Transverse colon (tissue), 4 donors: ENCODE measurements around the gene NUP214. TPM values are rescaled to one million over a fixed set of nuclear protein-coding genes. Genes with fewer than 3 reads are reported as not detected.

Experiments
- DNase-seq: peaks from one replicate; pipeline ENCODE4 v3.0.0-alpha.2; 2019
- H3K27ac ChIP-seq, 4 donors: fragments of 200-600 bp; sonication (generic); 2 replicates each; pipeline ENCODE4 v1.5.1; 2016 to 2018; ENCODE audit warnings: inconsistent platforms in 4 of 4
- H3K27me3 ChIP-seq: fragments of 200-600 bp; sonication (generic); 2 replicates; pipeline ENCODE4 v1.5.1; 2017; ENCODE audit warnings: inconsistent platforms
- H3K36me3 ChIP-seq, 4 donors: fragments of 200-600 bp; sonication (generic); 2 replicates each; pipeline ENCODE4 v1.5.1; 2017 to 2019; ENCODE audit warnings: inconsistent platforms in 4 of 4
- H3K4me1 ChIP-seq, 4 donors: fragments of 200-600 bp; sonication (generic); 2 replicates each; pipeline ENCODE4 v1.5.1; 2017 to 2020; ENCODE audit warnings: inconsistent platforms in 4 of 4
- H3K4me3 ChIP-seq, 4 donors: fragments of 200-600 bp; sonication (generic); 1 replicate in 1 of 4; 2 replicates in 3 of 4; pipeline versions ENCODE4 v1.5.1 to v1.6.1; 2017 to 2019; ENCODE audit warnings: inconsistent platforms in 4 of 4
- H3K9me3 ChIP-seq, 2 donors: fragments of 200-600 bp; sonication (generic); 2 replicates each; pipeline ENCODE4 v1.5.1; 2017 to 2019; ENCODE audit warnings: inconsistent platforms in 2 of 2
- CTCF ChIP-seq, 5 experiments: fragments of 200-600 bp in 3 of 5; fragments of 450-650 bp in 2 of 5; sonication (generic) in 3 of 5; IDR thresholded peaks; 1 replicate in 2 of 5; 2 replicates in 3 of 5; pipeline ENCODE4 v1.5.1; 2016 to 2017; ENCODE audit warnings: antibody characterized with exemption in 5 of 5, inconsistent platforms in 3 of 5, mild to moderate bottlenecking in 2 of 5, moderate library complexity in 1 of 5
- EP300 ChIP-seq: sonication (generic); formaldehyde crosslinking; IDR thresholded peaks from one replicate; pipeline ENCODE4 v1.6.1; 2017; ENCODE audit warnings: antibody characterized with exemption, low read depth
- POLR2A ChIP-seq: fragments of 450-650 bp; IDR thresholded peaks from one replicate; pipeline ENCODE4 v1.6.1; 2016; ENCODE audit warnings: antibody characterized with exemption, mild to moderate bottlenecking, moderate library complexity
- POLR2AphosphoS5 ChIP-seq, 3 donors: sonication (generic); formaldehyde crosslinking; IDR thresholded peaks; one replicate each; pipeline ENCODE4 v1.6.1; 2016; ENCODE audit warnings: antibody characterized with exemption in 3 of 3
- WGBS, 2 donors: methylation state at CpG; one replicate each; pipeline ENCODE4 v1.1.5; 2018; ENCODE audit warnings: low coverage in 1 of 2; 5-methylcytosine and 5-hydroxymethylcytosine counted together
- in situ Hi-C, 4 donors: fragments of 200-750 bp; cut with MboI; loops; one replicate each; pipeline versions ENCODE4 v1.15.0 to v1.15.1; 2017; ENCODE audit warnings: low sequenced_read_pairs in 3 of 4, low pct_ligation_motif_present in 1 of 4, low pct_unique_long_range_greater_than_20kb in 1 of 4
- intact Hi-C: fragments of 100-400 bp; cut with DNase I; formaldehyde crosslinking; loops from one replicate; pipeline ENCODE4 v1.15.1; 2023; ENCODE audit warnings: low total_unique reads
- total RNA-seq, 4 donors: library from RNA; depleted of rRNA; stranded (reverse); fragments of >200 nt; gene quantifications; one replicate each; pipeline ENCODE4 v1.1.0, GENCODE V29; 2016

NUP214 gene
- total RNA-seq, 4 donors from 2014 or later, result 48.3 to 152 (median 85.9) TPM

GRCh38 chr9:131222460-131222859, 97.1 kb downstream of the NUP214 start:
- no peaks in the 10 kb centered on the region for H3K9me3 ChIP-seq
- no peak overlapping the region for H3K27ac ChIP-seq
- 83 to 96% methylated on average over 2 to 6 of the region's 6 CpGs for WGBS, 2 donors
- no peak for DNase-seq
- H3K4me1 ChIP-seq, result peaks cover 0 to 7% (median under 1%) of the 10 kb centered on the region in 4 donors
- TF ChIP-seq POLR2A (no peak), POLR2AphosphoS5 (IDR thresholded peaks at IDR 0.05) (no peak), CTCF (IDR thresholded peaks at IDR 0.05) (no peak), EP300 (no peak)
- H3K27me3 ChIP-seq, result no peaks in the 10 kb centered on the region
- intact Hi-C loops (no loop called here), in situ Hi-C loops (no loop called here)
- H3K36me3 ChIP-seq, result no peaks in the 10 kb centered on the region
- no peak overlapping the region for H3K4me3 ChIP-seq

- intact Hi-C loops (no loop called here), in situ Hi-C loops (no loop called here)
- H3K36me3 ChIP-seq, result peaks cover 0 to 8% (median 3%) of the 10 kb centered on the region in 4 donors
- DNase-seq, result no peak
- peaks cover 0 to 10% (median 0%) of the 10 kb centered on the region in 4 donors for H3K4me1 ChIP-seq
- H3K27me3 ChIP-seq, result no peaks in the 10 kb centered on the region
- no peak overlapping the region for H3K4me3 ChIP-seq
- WGBS, 2 donors, result 76 to 87% methylated on average over 3 of the region's 3 CpGs
- TF ChIP-seq POLR2A (no peak), CTCF (IDR thresholded peaks at IDR 0.05) (no peak), POLR2AphosphoS5 (IDR thresholded peaks at IDR 0.05) (no peak), EP300 (no peak)
- no peak overlapping the region for H3K27ac ChIP-seq
- no peaks in the 10 kb centered on the region for H3K9me3 ChIP-seq
Observed at GRCh38 chr9:131226226-131226625, 100.8 kb downstream of the NUP214 start.

GRCh38 chr9:131227112-131227958, 101.9 kb downstream of the NUP214 start:
- H3K36me3 ChIP-seq, result peaks cover 0 to 17% (median 8%) of the 10 kb centered on the region in 4 donors
- H3K27ac ChIP-seq, result no peak overlapping the region
- no peak for TF ChIP-seq EP300
- no peak for TF ChIP-seq CTCF (IDR thresholded peaks at IDR 0.05)
- TF ChIP-seq POLR2AphosphoS5 (IDR thresholded peaks at IDR 0.05), result no peak
- TF ChIP-seq POLR2A, result no peak
- peak; percentile 20 for DNase-seq
- no peaks in the 10 kb centered on the region for H3K9me3 ChIP-seq
- intact Hi-C loops (no loop called here), in situ Hi-C loops (no loop called here)
- H3K4me1 ChIP-seq, result peaks cover 0 to 10% (median 0%) of the 10 kb centered on the region in 4 donors
- H3K27me3 ChIP-seq, result no peaks in the 10 kb centered on the region
- no peak overlapping the region for H3K4me3 ChIP-seq
- WGBS, 2 donors, result 57 to 58% methylated on average over 2 to 9 of the region's 9 CpGs

GRCh38 chr9:131227959-131228460, 102.6 kb downstream of the NUP214 start:
- H3K27ac ChIP-seq, result no peak overlapping the region
- TF ChIP-seq POLR2AphosphoS5 (IDR thresholded peaks at IDR 0.05) (no peak), POLR2A (no peak), EP300 (no peak), CTCF (IDR thresholded peaks at IDR 0.05) (no peak)
- WGBS, 2 donors, result 70 to 77% methylated on average over 3 to 9 of the region's 9 CpGs
- in situ Hi-C loops (no loop called here), intact Hi-C loops (loop anchor here (1.0 kb wide), 1 partner anchor 38 kb away; no protein-coding TSS in a partner anchor)
- H3K4me1 ChIP-seq, result peaks cover 0 to 10% (median 0%) of the 10 kb centered on the region in 4 donors
- H3K9me3 ChIP-seq, result no peaks in the 10 kb centered on the region
- H3K27me3 ChIP-seq, result no peaks in the 10 kb centered on the region
- DNase-seq, result no peak
- no peak overlapping the region for H3K4me3 ChIP-seq
- peaks cover 0 to 23% (median 8%) of the 10 kb centered on the region in 4 donors for H3K36me3 ChIP-seq
